GM12878 (cell line): Measurements from ENCODE around the gene NLRP9. TPM values are rescaled to one million over a fixed set of nuclear protein-coding genes. Genes with fewer than 3 reads are reported as not detected.

ENCODE experiments used
- ATAC-seq: fragments of 200-7000 bp; cut with Tn5 transposase; 3 replicates; pipeline ENCODE4 v1.9.1; 2020; ENCODE audit warnings: mild to moderate bottlenecking, moderate library complexity
- Bru-seq: library from RNA; stranded (reverse); fragments of 400-500 nt; gene quantifications from one replicate; lab custom pipeline; 2021; lab: Mats Ljungman, UMichigan
- BruChase-seq, 2 experiments: library from RNA; stranded (reverse); fragments of 400-500 nt; gene quantifications; one replicate each; lab custom pipeline; 2021; lab: Mats Ljungman, UMichigan
- BruUV-seq: library from RNA; stranded (reverse); fragments of 400-500 nt; replicated peaks from 2 replicates; lab custom pipeline; 2021; lab: Mats Ljungman, UMichigan
- CTCF ChIA-PET: fragments of 300-600 bp; sonication (Branson Sonifier 250); formaldehyde crosslinking; extraction: SDS; loops from one replicate; lab custom pipeline; 2021; ENCODE audit warnings: inconsistent platforms; lab: Yijun Ruan, JAX
- POLR2A ChIA-PET: fragments of 350-600 bp; formaldehyde crosslinking; extraction: SDS; loops from one replicate; lab custom pipeline; 2021; ENCODE audit warnings: inconsistent platforms; lab: Charles Lee
- RAD21 ChIA-PET: fragments of 300-600 bp; sonication (Branson Sonifier 250); formaldehyde crosslinking; loops from one replicate; lab custom pipeline; 2023; ENCODE audit warnings: antibody characterized with exemption; ENCODE audit not compliant: unreplicated experiment; lab: Charles Lee
- SMC1A ChIA-PET: fragments of 300-600 bp; sonication (Branson Sonifier 250); formaldehyde crosslinking; loops from one replicate; lab custom pipeline; 2023; ENCODE audit not compliant: unreplicated experiment, uncharacterized antibody; lab: Charles Lee
- DNase-seq: peaks from one replicate; pipeline ENCODE4 v3.0.0-alpha.2; 2011; ENCODE audit warnings: low read depth, low spot score
- FAIRE-seq: peaks from 3 replicates; lab custom pipeline; 2011; peaks lifted over from hg19 to GRCh38; lab: Jason Lieb, UNC
- H2AFZ ChIP-seq: 2 replicates; pipeline ENCODE4 v1.6.0; 2011; ENCODE audit warnings: low read depth, low read length, control low read depth; ENCODE audit not compliant: control insufficient read depth
- H3K27ac ChIP-seq: 2 replicates; pipeline ENCODE4 v1.5.1; 2011; ENCODE audit warnings: control low read depth; ENCODE audit not compliant: control insufficient read depth, insufficient read depth
- H3K27me3 ChIP-seq, 2 experiments: replicated peaks in 1 of 2; 2 replicates each; pipeline versions ENCODE4 v1.6.0 to v1.6.1; 2011; ENCODE audit warnings: low read length in 1 of 2; ENCODE audit not compliant: control insufficient read depth in 2 of 2, insufficient read depth in 2 of 2
- H3K36me3 ChIP-seq, 2 experiments: 2 replicates each; pipeline ENCODE4 v1.5.1; 2011; ENCODE audit warnings: low read length in 1 of 2; ENCODE audit not compliant: control insufficient read depth in 2 of 2, insufficient read depth in 2 of 2
- H3K4me1 ChIP-seq: 2 replicates; pipeline ENCODE4 v1.6.1; 2011; ENCODE audit warnings: mild to moderate bottlenecking, low read length, moderate library complexity, mixed read lengths; ENCODE audit not compliant: control insufficient read depth, insufficient read depth
- H3K4me2 ChIP-seq: 2 replicates; pipeline ENCODE4 v1.6.0; 2011; ENCODE audit warnings: control low read depth; ENCODE audit not compliant: control insufficient read depth, insufficient read depth
- H3K4me3 ChIP-seq: fragments of 200-600 bp; sonication (generic); 2 replicates; pipeline ENCODE4 v1.5.1; 2016
- H3K79me2 ChIP-seq: 2 replicates; pipeline ENCODE4 v1.6.0; 2011; ENCODE audit warnings: low read length; ENCODE audit not compliant: control insufficient read depth, insufficient read depth
- H3K9ac ChIP-seq: 2 replicates; pipeline ENCODE4 v1.8.0; 2011; ENCODE audit warnings: low read length, control low read depth, mixed read lengths; ENCODE audit not compliant: control insufficient read depth, insufficient read depth
- H3K9me3 ChIP-seq: replicated peaks from 3 replicates; pipeline ENCODE4 v1.5.1; 2011; ENCODE audit warnings: mild to moderate bottlenecking, low read length; ENCODE audit not compliant: control insufficient read depth, insufficient read depth
- H4K20me1 ChIP-seq: 2 replicates; pipeline ENCODE4 v1.6.0; 2011; ENCODE audit not compliant: control insufficient read depth, insufficient read depth
- E2F8 ChIP-seq: fragments of 450-650 bp; IDR thresholded peaks from 2 replicates; pipeline ENCODE4 v1.6.1; 2018; ENCODE audit warnings: mild to moderate bottlenecking, low read depth, moderate library complexity; ENCODE audit not compliant: partially characterized antibody
- NFIC ChIP-seq: IDR thresholded peaks from 2 replicates; pipeline ENCODE4 v1.6.1; 2012; ENCODE audit warnings: low read depth, mild to moderate bottlenecking, inconsistent platforms, low read length, moderate library complexity
- PML ChIP-seq: IDR thresholded peaks from 2 replicates; pipeline ENCODE4 v1.6.1; 2012; ENCODE audit warnings: low read length, inconsistent platforms
- RCOR1 ChIP-seq: conservative IDR thresholded peaks from 2 replicates; pipeline ENCODE4 v1.6.1; 2012; ENCODE audit warnings: low read depth, low read length, improper control_type of control experiment
- TBL1XR1 ChIP-seq: IDR thresholded peaks from 2 replicates; pipeline ENCODE4 v1.6.1; 2012; ENCODE audit warnings: low read depth, low read length, improper control_type of control experiment
- WRNIP1 ChIP-seq: IDR thresholded peaks from 2 replicates; pipeline ENCODE4 v1.6.1; 2011; ENCODE audit warnings: low read depth, low read length, improper control_type of control experiment, borderline replicate concordance
- ZSCAN29 ChIP-seq: fragments of 450-650 bp; IDR thresholded peaks from 2 replicates; pipeline ENCODE4 v1.6.1; 2017; ENCODE audit warnings: mild to moderate bottlenecking, moderate library complexity
- WGBS: methylation state at CpG from one replicate; pipeline ENCODE4 v1.1.6; 2016; ENCODE audit warnings: low lambda C conversion rate; ENCODE audit not compliant: insufficient replicate concordance, insufficient coverage; ENCODE audit errors: missing lambda C conversion rate; 5-methylcytosine and 5-hydroxymethylcytosine counted together
- in situ Hi-C: fragments of 300-500 bp; cut with MboI; formaldehyde crosslinking; loops from 9 replicates; pipeline ENCODE4 v1.14.3; 2018; ENCODE audit warnings: mixed read lengths
- intact Hi-C: fragments of 100-400 bp; cut with micrococcal nuclease; formaldehyde crosslinking; loops from one replicate; pipeline ENCODE4 v1.14.2; 2022; ENCODE audit not compliant: unreplicated experiment
- long read RNA-seq, 2 experiments: library from polyadenylated mRNA; unstranded; transcript quantifications; one replicate each; pipeline ENCODE4 v2.0.0, GENCODE V29; 2019 to 2020
- polyA minus RNA-seq, 3 experiments: library from RNA; depleted of rRNA, polyadenylated mRNA; stranded (reverse); fragments of >200 nt; gene quantifications; 2 replicates each; pipeline ENCODE4 v1.2.3, GENCODE V29; 2011
- polyA plus RNA-seq, 11 experiments: library from polyadenylated mRNA; depleted of rRNA in 4 of 11; unstranded in 6 of 11; stranded (reverse) in 5 of 11; fragments of >200 nt; fragmentation: Nextera tagmentation in 4 of 11; fragmentation: Illumina TruSeq in 1 of 11; extraction: Ambion mirVana in 4 of 11; extraction: Trizol in 1 of 11; gene quantifications; 1 replicate in 1 of 11; 2 replicates in 10 of 11; pipeline versions ENCODE4 v1.2.1 to v1.2.3, GENCODE V29; 2011 to 2016; ENCODE audit warnings: inconsistent platforms in 2 of 11, missing spikeins in 2 of 11, low read depth in 1 of 11
- total RNA-seq, 4 experiments: library from RNA; depleted of rRNA in 3 of 4; stranded (reverse); fragments of >200 nt in 3 of 4; fragmentation: Illumina TruSeq in 1 of 4; extraction: Trizol in 1 of 4; gene quantifications; 2 replicates each; pipeline versions ENCODE4 v1.2.1 to v1.2.3, GENCODE V29; 2013 to 2021
- TF ChIP-seq, protein P1 (sequence below): fragments of 150-350 bp; IDR thresholded peaks from 2 replicates; pipeline ENCODE4 v1.6.1; 2014; ENCODE audit warnings: mild to moderate bottlenecking, low read depth, low read length

Gene NLRP9
- not detected in 2 replicates for total RNA-seq (2013; cell fraction: nucleolus; rRNA removed)
- total RNA-seq (2014; rRNA removed), result not detected in 2 replicates
- not detected in 2 replicates for total RNA-seq (2014; rRNA removed; fragmentation: Illumina TruSeq; extraction: Trizol)
- total RNA-seq (2021), result not detected in 2 replicates
- polyA plus RNA-seq (2011; ENCODE audit: low read depth), result not detected
- polyA plus RNA-seq (2011; rRNA removed), result not detected in 2 replicates
- polyA plus RNA-seq (2011; cell fraction: cytosol; rRNA removed), result not detected in 2 replicates
- polyA plus RNA-seq (2011; cell fraction: nucleus; rRNA removed), result 0.03 TPM in 1 of 2 replicates, not detected in the other
- not detected in 2 replicates for polyA plus RNA-seq (2012)
- polyA plus RNA-seq (2014; fragmentation: Illumina TruSeq; extraction: Trizol), result not detected in 2 replicates
- not detected for polyA plus RNA-seq (2014; fragmentation: Nextera tagmentation; extraction: Ambion mirVana)
- 0.01 TPM in 1 of 2 replicates, not detected in the other for polyA plus RNA-seq (2014; rRNA removed)
- polyA plus RNA-seq (2016; fragmentation: Nextera tagmentation; extraction: Ambion mirVana), result not detected
- polyA minus RNA-seq (2011; rRNA and poly(A)+ RNA removed), result not detected in 2 replicates
- not detected in 2 replicates for polyA minus RNA-seq (2011; cell fraction: cytosol; rRNA and poly(A)+ RNA removed)
- not detected in 2 replicates for polyA minus RNA-seq (2011; cell fraction: nucleus; rRNA and poly(A)+ RNA removed)
- not detected for Bru-seq, nascent RNA
- not detected for BruChase-seq, experiment 1, labeled RNA remaining after a 6-hour chase
- percentile 3 among the genes with signal in this experiment for BruChase-seq, experiment 2, labeled RNA remaining after a 2-hour chase
- long read RNA-seq, experiment 1, result 0 reads
- long read RNA-seq, experiment 2, result 0 reads

DNA sequence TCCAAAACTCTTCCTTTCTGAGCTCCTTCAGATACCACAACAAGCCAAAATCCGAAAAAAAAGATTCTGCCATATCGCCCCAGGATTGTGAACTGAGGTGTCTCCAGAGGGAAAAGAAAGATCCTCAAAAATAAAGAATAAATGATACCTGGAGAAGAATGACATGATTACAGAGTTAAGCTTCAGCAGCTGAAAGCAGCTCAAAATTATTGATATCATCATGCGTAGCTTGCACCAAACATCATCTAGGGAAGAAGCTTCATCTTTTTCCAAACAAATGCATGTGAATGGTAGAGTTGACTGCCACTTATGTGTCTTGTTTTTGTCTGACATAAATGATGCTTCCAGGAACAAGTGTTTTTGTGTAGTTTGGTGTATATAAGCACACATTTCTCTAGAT, at the start of gene NLRP9:
Gene NLRP9 (minus strand): TSS at position 101 of the 400 bp plus-strand sequence. CDS start 28 bp downstream, at position 73.
- H3K79me2 ChIP-seq, result no peaks in the 10 kb centered on the region
- in situ Hi-C loops, result no loop called here
- no peak within 1 kb of the TSS for H3K27ac ChIP-seq
- H3K9ac ChIP-seq, result no peak within 1 kb of the TSS
- intact Hi-C loops, result no loop called here
- H3K4me2 ChIP-seq, result no peak within 1 kb of the TSS
- ChIA-PET RAD21 (no interaction called here), CTCF (no interaction called here), POLR2A (no interaction called here), SMC1A (interaction anchor here (0.7 kb wide), 1 partner anchor 271 kb away, joined by 4 read pairs; no protein-coding TSS in a partner anchor)
- H3K36me3 ChIP-seq, result no peaks in the 10 kb centered on the region
- TF ChIP-seq ZSCAN29, result no peak
- no peak for TF ChIP-seq NFIC
- H4K20me1 ChIP-seq, result no peaks in the 10 kb centered on the region
- WGBS, result 52% methylated on average over 3 of the region's 3 CpGs
- H3K27me3 ChIP-seq, result no peaks in the 10 kb centered on the region
- ATAC-seq (no peak), DNase-seq (no peak), FAIRE-seq (no peak)
- H3K4me3 ChIP-seq, result no peak within 1 kb of the TSS
- no peak within 1 kb of the TSS for H2AFZ ChIP-seq
- H3K4me1 ChIP-seq, result no peaks in the 10 kb centered on the region
- BruUV-seq, result no TSS peak
- H3K9me3 ChIP-seq, result no peaks in the 10 kb centered on the region

GRCh38 chr19:55781112-55781511, 42.9 kb upstream of the NLRP9 start:
- BruUV-seq, result no TSS peak
- in situ Hi-C loops, result no loop called here
- Histone ChIP-seq H3K9ac (no peak overlapping the region), H3K4me2 (no peak overlapping the region), H3K27ac (no peak overlapping the region), H3K4me3 (no peak overlapping the region), H3K27me3 (no peaks in the 10 kb centered on the region), H2AFZ (no peak overlapping the region), H4K20me1 (no peaks in the 10 kb centered on the region), H3K4me1 (no peaks in the 10 kb centered on the region), H3K36me3 (no peaks in the 10 kb centered on the region), H3K9me3 (no peaks in the 10 kb centered on the region; the same call in 2 of the 3 replicates), H3K79me2 (no peaks in the 10 kb centered on the region)
- WGBS, result 47% methylated on average over 5 of the region's 5 CpGs
- SMC1A ChIA-PET, result no interaction called here
- RAD21 ChIA-PET, result interaction anchor here (0.6 kb wide), 1 partner anchor 49 kb away, joined by 4 read pairs; no protein-coding TSS in a partner anchor
- ATAC-seq (no peak), FAIRE-seq (no peak), DNase-seq (no peak)
- POLR2A ChIA-PET, result no interaction called here
- CTCF ChIA-PET, result no interaction called here
- intact Hi-C loops, result no loop called here
- TF ChIP-seq ZSCAN29, result no peak
- no peak for TF ChIP-seq E2F8
- TF ChIP-seq RCOR1, result no peak
- TF ChIP-seq TBL1XR1, result no peak
- no peak for TF ChIP-seq WRNIP1
- TF ChIP-seq, protein P1, sequence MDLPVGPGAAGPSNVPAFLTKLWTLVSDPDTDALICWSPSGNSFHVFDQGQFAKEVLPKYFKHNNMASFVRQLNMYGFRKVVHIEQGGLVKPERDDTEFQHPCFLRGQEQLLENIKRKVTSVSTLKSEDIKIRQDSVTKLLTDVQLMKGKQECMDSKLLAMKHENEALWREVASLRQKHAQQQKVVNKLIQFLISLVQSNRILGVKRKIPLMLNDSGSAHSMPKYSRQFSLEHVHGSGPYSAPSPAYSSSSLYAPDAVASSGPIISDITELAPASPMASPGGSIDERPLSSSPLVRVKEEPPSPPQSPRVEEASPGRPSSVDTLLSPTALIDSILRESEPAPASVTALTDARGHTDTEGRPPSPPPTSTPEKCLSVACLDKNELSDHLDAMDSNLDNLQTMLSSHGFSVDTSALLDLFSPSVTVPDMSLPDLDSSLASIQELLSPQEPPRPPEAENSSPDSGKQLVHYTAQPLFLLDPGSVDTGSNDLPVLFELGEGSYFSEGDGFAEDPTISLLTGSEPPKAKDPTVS, result no peak
- no peak for TF ChIP-seq PML
